ENCODE results near the gene POU5F1. TPM values are rescaled to one million over a fixed set of nuclear protein-coding genes. Genes with fewer than 3 reads are reported as not detected.

POU5F1 gene
- total and polyA plus RNA-seq, 10 donors: 0.57 to 3.7 (median 1.5) TPM

- no peak for TF ChIP-seq POLR2A (IDR thresholded peaks at IDR 0.05)
- TF ChIP-seq CTCF (IDR thresholded peaks at IDR 0.05 in 8 of 11, conservative IDR thresholded peaks at IDR 0.05 in 3 of 11): no peak
- no peak for TF ChIP-seq POLR2AphosphoS5 (IDR thresholded peaks at IDR 0.05)
- Histone ChIP-seq H3K4me1 (peaks cover 0 to 5% (median 0%) of the 10 kb centered on the region in 6 donors), H3K36me3 (no peaks in the 10 kb centered on the region), H3K4me3 (no peak overlapping the region), H3K27ac (no peak overlapping the region), H3K27me3 (replicated peaks in 1 of 7) (peaks cover 0 to 5% (median 0%) of the 10 kb centered on the region in 7 donors), H3K9me3 (no peaks in the 10 kb centered on the region)
- intact Hi-C loops (cut with DNase I; ENCODE audit: low total_unique reads): no loop called here
- DNase-seq: no peak
- 57 to 67% (median 59%) methylated on average over 11 to 12 of the region's 12 CpGs for WGBS, 5 donors
Measured at GRCh38 chr6:31125586-31126363, 44.7 kb downstream of the POU5F1 start.

- 52 to 72% (median 56%) methylated on average over 8 of the region's 8 CpGs for whole genome bisulfite sequencing, 5 donors
- Histone ChIP-seq H3K9me3 (no peaks in the 10 kb centered on the region), H3K4me1 (peaks cover 0 to 5% (median 0%) of the 10 kb centered on the region in 6 donors), H3K36me3 (no peaks in the 10 kb centered on the region), H3K27ac (no peak overlapping the region), H3K4me3 (no peak overlapping the region), H3K27me3 (replicated peaks in 1 of 7) (peaks cover 0 to 9% (median 0%) of the 10 kb centered on the region in 7 donors)
- no peak for TF ChIP-seq POLR2A (IDR thresholded peaks at IDR 0.05)
- TF ChIP-seq POLR2AphosphoS5 (IDR thresholded peaks at IDR 0.05): no peak
- TF ChIP-seq CTCF (IDR thresholded peaks at IDR 0.05 in 8 of 11, conservative IDR thresholded peaks at IDR 0.05 in 3 of 11): no peak
- intact Hi-C loops (cut with DNase I; ENCODE audit: low total_unique reads): no loop called here
- no peak for DNase-seq
Measured at GRCh38 chr6:31125162-31125561, 45.3 kb downstream of the POU5F1 start.

GRCh38 chr6:31122791-31123706 lies 47.4 kb downstream of the POU5F1 start:
- peaks cover 0 to 2% (median 0%) of the 10 kb centered on the region in 6 donors for H3K4me1 ChIP-seq
- intact Hi-C loops (cut with DNase I; ENCODE audit: low total_unique reads): no loop called here
- 47 to 70% (median 64%) methylated on average over 16 of the region's 16 CpGs for WGBS, 5 donors
- no peaks in the 10 kb centered on the region for H3K9me3 ChIP-seq
- H3K4me3 ChIP-seq: no peak overlapping the region
- peaks cover 0 to 10% (median 0%) of the 10 kb centered on the region in 7 donors for H3K27me3 ChIP-seq (replicated peaks in 1 of 7)
- TF ChIP-seq POLR2AphosphoS5 (IDR thresholded peaks at IDR 0.05) (no peak), POLR2A (IDR thresholded peaks at IDR 0.05) (no peak), CTCF (IDR thresholded peaks at IDR 0.05 in 8 of 11, conservative IDR thresholded peaks at IDR 0.05 in 3 of 11) (no peak)
- no peaks in the 10 kb centered on the region for H3K36me3 ChIP-seq
- H3K27ac ChIP-seq: no peak overlapping the region
- DNase-seq: no peak

All from spleen (tissue), 11 donors.